OCI-LY7 (cell line): Measurements from ENCODE around the gene ZNF622. TPM values are rescaled to one million over a fixed set of nuclear protein-coding genes. Genes with fewer than 3 reads are reported as not detected.
"Not testable (repeated sequence)": the region's sequence is repeated elsewhere in the genome, so short reads cannot be mapped to it uniquely, and the experiment has no call there.

ENCODE experiments used
- BruUV-seq: library from RNA; stranded (reverse); fragments of 400-500 nt; replicated peaks from 2 replicates; lab custom pipeline; 2021; lab: Mats Ljungman, UMichigan
- CTCF ChIA-PET: fragments of 300-600 bp; sonication (Branson Sonifier 250); formaldehyde crosslinking; loops from one replicate; lab custom pipeline; 2022; ENCODE audit warnings: antibody characterized with exemption; ENCODE audit not compliant: unreplicated experiment; lab: Charles Lee
- POLR2A ChIA-PET: fragments of 300-600 bp; sonication (Branson Sonifier 250); formaldehyde crosslinking; loops from one replicate; lab custom pipeline; 2022; ENCODE audit warnings: antibody characterized with exemption; lab: Charles Lee
- DNase-seq: peaks from one replicate; pipeline ENCODE4 v3.0.0-alpha.2; 2015; ENCODE audit warnings: low spot score
- H2AFZ ChIP-seq: fragments of 200-600 bp; sonication (generic), shearing (Covaris generic); 2 replicates; pipeline ENCODE4 v1.6.1; 2014; ENCODE audit warnings: mild to moderate bottlenecking, antibody characterized with exemption, low read length, moderate library complexity
- H3K27ac ChIP-seq: fragments of 200-600 bp; sonication (generic); 2 replicates; pipeline ENCODE4 v1.5.1; 2014; ENCODE audit warnings: mixed run types, low read depth, mild to moderate bottlenecking, moderate library complexity, low read length, inconsistent platforms; ENCODE audit not compliant: poor library complexity, severe bottlenecking
- H3K36me3 ChIP-seq: fragments of 200-600 bp; sonication (generic); 2 replicates; pipeline ENCODE4 v1.6.1; 2014; ENCODE audit warnings: mild to moderate bottlenecking, antibody characterized with exemption, low read length, moderate library complexity, mixed read lengths; ENCODE audit not compliant: insufficient read depth
- H3K4me1 ChIP-seq: fragments of 200-600 bp; sonication (generic); 2 replicates; pipeline ENCODE4 v1.5.1; 2014; ENCODE audit warnings: mild to moderate bottlenecking, low read length; ENCODE audit not compliant: insufficient read depth, poor library complexity, severe bottlenecking
- H3K4me2 ChIP-seq: fragments of 200-600 bp; sonication (generic); 2 replicates; pipeline ENCODE4 v1.6.1; 2014; ENCODE audit warnings: mild to moderate bottlenecking, low read length
- H3K4me3 ChIP-seq: fragments of 200-600 bp; sonication (generic); 2 replicates; pipeline ENCODE4 v1.5.1; 2014; ENCODE audit warnings: mild to moderate bottlenecking, low read depth, low read length; ENCODE audit not compliant: poor library complexity, severe bottlenecking
- H3K79me2 ChIP-seq: fragments of 200-600 bp; sonication (generic); 2 replicates; pipeline ENCODE4 v1.6.1; 2016; ENCODE audit warnings: low read depth, mild to moderate bottlenecking, low read length, moderate library complexity, mixed read lengths; ENCODE audit not compliant: insufficient read depth
- H3K9me2 ChIP-seq: fragments of 200-600 bp; sonication (generic); 2 replicates; pipeline ENCODE4 v1.6.1; 2016; ENCODE audit warnings: mild to moderate bottlenecking, low read length, mixed read lengths; ENCODE audit not compliant: insufficient read depth
- H3K9me3 ChIP-seq: fragments of 200-600 bp; sonication (generic); 2 replicates; pipeline ENCODE4 v1.6.1; 2014; ENCODE audit warnings: mild to moderate bottlenecking, mixed run types, low read length, mixed read lengths
- H4K20me1 ChIP-seq: fragments of 200-600 bp; sonication (generic); 2 replicates; pipeline ENCODE4 v1.6.1; 2014; ENCODE audit warnings: mild to moderate bottlenecking, antibody characterized with exemption, low read length, moderate library complexity, mixed read lengths; ENCODE audit not compliant: insufficient read depth
- CTCF ChIP-seq: fragments of 200-600 bp; sonication (generic); conservative IDR thresholded peaks from 2 replicates; pipeline ENCODE4 v1.5.1; 2014; ENCODE audit warnings: mild to moderate bottlenecking, antibody characterized with exemption, low read length, moderate library complexity, mixed read lengths
- EZH2phosphoT487 ChIP-seq: fragments of 200-600 bp; sonication (generic); IDR thresholded peaks from 2 replicates; pipeline ENCODE4 v1.6.1; 2018; ENCODE audit warnings: low read depth, borderline replicate concordance, mild to moderate bottlenecking, mixed run types, antibody characterized with exemption, low read length, moderate library complexity, mixed read lengths
- intact Hi-C: fragments of 100-400 bp; cut with micrococcal nuclease; formaldehyde crosslinking; loops from one replicate; pipeline ENCODE4 v1.10.0; 2022; ENCODE audit not compliant: unreplicated experiment
- total RNA-seq, 2 experiments: library from RNA; depleted of rRNA in 1 of 2; stranded (reverse); fragments of >200 nt in 1 of 2; shearing (Covaris generic) in 1 of 2; gene quantifications; 2 replicates each; pipeline ENCODE4 v1.2.3, GENCODE V29; 2014 to 2022

Gene ZNF622
- total RNA-seq, 2 experiments from 2014 or later, result 25.7 to 32.9 TPM

GRCh38 chr5:16446993-16447392 is 18.6 kb downstream of the ZNF622 start:
- Histone ChIP-seq H2AFZ (no peak overlapping the region), H3K4me1 (no peaks in the 10 kb centered on the region), H3K9me2 (no peaks in the 10 kb centered on the region), H3K9me3 (no peaks in the 10 kb centered on the region), H3K36me3 (peaks cover 64% of the 10 kb centered on the region), H3K79me2 (no peaks in the 10 kb centered on the region), H4K20me1 (no peaks in the 10 kb centered on the region), H3K27ac (no peak overlapping the region), H3K4me3 (no peak overlapping the region), H3K4me2 (no peak overlapping the region)
- no peak for DNase-seq
- no TSS peak for BruUV-seq
- CTCF ChIA-PET, result no interaction called here
- POLR2A ChIA-PET, result interaction anchor here (0.7 to 1.3 kb wide), 3 partner anchors 9 to 81 kb away, joined by 3 to 5 read pairs (median 5); no protein-coding TSS in a partner anchor
- intact Hi-C loops, result no loop called here
- no peak for TF ChIP-seq EZH2phosphoT487
- no peak for TF ChIP-seq CTCF

- H3K4me2 ChIP-seq, result no peak overlapping the region
- no TSS peak for BruUV-seq
- intact Hi-C loops, result no loop called here
- no peaks in the 10 kb centered on the region for H4K20me1 ChIP-seq
- H3K27ac ChIP-seq, result no peak overlapping the region
- H3K4me1 ChIP-seq, result no peaks in the 10 kb centered on the region
- ChIA-PET POLR2A (interaction anchor here (0.6 to 1.0 kb wide), 2 partner anchors 10 to 44 kb away, joined by 3 read pairs; no protein-coding TSS in a partner anchor), CTCF (no interaction called here)
- no peak for DNase-seq
- H3K36me3 ChIP-seq, result no peaks in the 10 kb centered on the region
- no peak for TF ChIP-seq EZH2phosphoT487
- no peak for TF ChIP-seq CTCF
- no peaks in the 10 kb centered on the region for H3K79me2 ChIP-seq
- H3K9me3 ChIP-seq, result no peaks in the 10 kb centered on the region
- H3K9me2 ChIP-seq, result no peaks in the 10 kb centered on the region
- no peak overlapping the region for H3K4me3 ChIP-seq
- no peak overlapping the region for H2AFZ ChIP-seq
These were observed 27.6 kb downstream of the ZNF622 start for GRCh38 chr5:16437977-16438376.

GRCh38 chr5:16436065-16436682 is 29.4 kb downstream of the ZNF622 start:
- H3K4me3 ChIP-seq, H2AFZ ChIP-seq, POLR2A ChIA-PET, H4K20me1 ChIP-seq, H3K27ac ChIP-seq, H3K79me2 ChIP-seq, H3K4me2 ChIP-seq, intact Hi-C loops, H3K36me3 ChIP-seq, H3K9me3 ChIP-seq, CTCF ChIA-PET, BruUV-seq, H3K9me2 ChIP-seq, DNase-seq, H3K4me1 ChIP-seq: not testable (repeated sequence)
